Prostate gland (tissue), 2 donors: ENCODE measurements around the gene RPS8. TPM values are rescaled to one million over a fixed set of nuclear protein-coding genes. Genes with fewer than 3 reads are reported as not detected.

ENCODE experiments used
- small RNA-seq, 2 donors: library from RNA; depleted of rRNA; stranded (forward); fragments of <200 nt; gene quantifications; one replicate each; pipeline ENCODE3, GENCODE V24; 2016
- total RNA-seq, 2 donors: library from RNA; depleted of rRNA; stranded (reverse); fragments of >200 nt; gene quantifications; one replicate each; pipeline ENCODE4 v1.1.0, GENCODE V29; 2016

Gene RPS8
- total RNA-seq, 2 donors from 2014 or later: 1,669 to 3,439 TPM

Small RNA genes lying within 50 kb of the gene (small RNA-seq; reads per million reads assigned to genes)
- gene RNU5D-1 (2.6 to 2.7 reads per million in 2 donors), gene SNORD38A (731 to 1,103 reads per million in 2 donors), gene SNORD38B (0 reads per million in 2 donors), gene SNORD46 (886 to 1,580 reads per million in 2 donors), gene SNORD55 (0 reads per million in 2 donors)

Other genes starting within 250 kb of the RPS8 start
- gene TMEM53, start 101.1 kb upstream of the RPS8 start, total RNA-seq: 1 to 10 TPM; 2.7 to 6.9 TPM
- 1 to 10 TPM; 1.0 to 3.6 TPM for gene ARMH1, start 100.8 kb upstream of the RPS8 start, total RNA-seq
- not detected for gene RNU5D-1, start 44.4 kb upstream of the RPS8 start, total RNA-seq
- 10 to 100 TPM in 1 of 2 donors, 1 to 10 TPM in 1; 3.5 to 13.2 TPM for gene KIF2C, start 35.7 kb upstream of the RPS8 start, total RNA-seq
- gene BEST4, start 12.6 kb downstream of the RPS8 start, total RNA-seq: not detected
- gene PLK3, start 24.8 kb downstream of the RPS8 start, total RNA-seq: 10 to 100 TPM in 1 of 2 donors, 1 to 10 TPM in 1; 5.2 to 15.5 TPM
- 1 to 10 TPM in 1 of 2 donors, not detected in 1; 4.0 TPM for gene DYNLT4, start 31.8 kb downstream of the RPS8 start, total RNA-seq
- gene BTBD19, start 33.0 kb downstream of the RPS8 start, total RNA-seq: 10 to 100 TPM in 1 of 2 donors, under 1 TPM in 1; 0.50 to 10.5 TPM
- gene PTCH2, start 67.7 kb downstream of the RPS8 start, total RNA-seq: 10 to 100 TPM in 1 of 2 donors, under 1 TPM in 1; 0.32 to 31.9 TPM
- gene EIF2B3, start 211.1 kb downstream of the RPS8 start, total RNA-seq: 10 to 100 TPM; 17.5 to 19.3 TPM
- gene HECTD3, start 235.8 kb downstream of the RPS8 start, total RNA-seq: 10 to 100 TPM; 26.4 to 60.4 TPM
- gene UROD, start 236.7 kb downstream of the RPS8 start, total RNA-seq: 100 to 1,000 TPM in 1 of 2 donors, 10 to 100 TPM in 1; 57.7 to 152 TPM